ENCODE results near the gene NFATC3. TPM values are rescaled to one million over a fixed set of nuclear protein-coding genes. Genes with fewer than 3 reads are reported as not detected.

Gene NFATC3
- total RNA-seq, 2 donors from 2014 or later, result 22.5 to 29.3 TPM

DNA sequence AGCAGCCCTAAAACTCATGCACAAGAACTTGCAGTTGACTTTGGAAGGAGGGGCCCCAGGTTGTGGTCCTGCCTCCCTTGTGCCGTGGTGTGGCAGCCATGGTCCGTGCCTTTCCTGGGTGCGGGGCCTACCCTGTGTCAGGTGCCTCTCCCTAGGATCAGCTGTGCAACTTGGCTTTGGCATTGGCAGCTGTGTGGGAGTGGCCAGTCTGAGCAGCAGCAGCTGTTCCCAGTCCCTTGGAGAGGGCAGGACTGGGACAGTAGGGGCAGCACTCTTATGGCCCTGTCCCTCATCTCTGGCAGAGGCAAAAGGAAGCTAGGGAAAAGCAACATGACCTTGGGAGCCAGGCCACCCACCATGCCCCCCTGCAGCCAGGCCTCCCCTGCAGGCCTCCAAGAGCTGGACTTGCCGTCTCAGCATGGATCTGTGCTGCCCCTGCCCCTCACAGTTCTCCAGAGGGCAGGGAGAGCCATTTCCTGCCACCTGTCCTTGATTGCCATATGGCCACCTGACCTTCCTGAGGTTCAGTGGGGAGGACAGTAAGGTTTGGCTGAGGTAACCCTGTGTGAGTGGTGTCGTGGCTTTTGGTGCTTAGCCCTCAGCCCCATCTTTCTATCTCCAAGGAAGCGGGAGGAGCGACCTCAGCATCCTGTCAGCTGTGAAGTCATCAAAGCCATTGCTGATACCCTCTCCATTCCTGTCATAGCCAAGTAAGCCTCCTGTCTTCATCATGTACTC is 15.5 kb upstream of the NFATC3 start:
- no peak overlapping the region for H3K27ac ChIP-seq
- DNase-seq, result peak; percentile 54
- no peak overlapping the region for H3K4me3 ChIP-seq
- TF ChIP-seq, protein P1, sequence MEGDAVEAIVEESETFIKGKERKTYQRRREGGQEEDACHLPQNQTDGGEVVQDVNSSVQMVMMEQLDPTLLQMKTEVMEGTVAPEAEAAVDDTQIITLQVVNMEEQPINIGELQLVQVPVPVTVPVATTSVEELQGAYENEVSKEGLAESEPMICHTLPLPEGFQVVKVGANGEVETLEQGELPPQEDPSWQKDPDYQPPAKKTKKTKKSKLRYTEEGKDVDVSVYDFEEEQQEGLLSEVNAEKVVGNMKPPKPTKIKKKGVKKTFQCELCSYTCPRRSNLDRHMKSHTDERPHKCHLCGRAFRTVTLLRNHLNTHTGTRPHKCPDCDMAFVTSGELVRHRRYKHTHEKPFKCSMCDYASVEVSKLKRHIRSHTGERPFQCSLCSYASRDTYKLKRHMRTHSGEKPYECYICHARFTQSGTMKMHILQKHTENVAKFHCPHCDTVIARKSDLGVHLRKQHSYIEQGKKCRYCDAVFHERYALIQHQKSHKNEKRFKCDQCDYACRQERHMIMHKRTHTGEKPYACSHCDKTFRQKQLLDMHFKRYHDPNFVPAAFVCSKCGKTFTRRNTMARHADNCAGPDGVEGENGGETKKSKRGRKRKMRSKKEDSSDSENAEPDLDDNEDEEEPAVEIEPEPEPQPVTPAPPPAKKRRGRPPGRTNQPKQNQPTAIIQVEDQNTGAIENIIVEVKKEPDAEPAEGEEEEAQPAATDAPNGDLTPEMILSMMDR (IDR thresholded peaks at IDR 0.05), result no peak
- no peaks in the 10 kb centered on the region for H3K36me3 ChIP-seq
- no peak overlapping the region for H3K9ac ChIP-seq (ENCODE audit: low read depth in 2 of 2, low read length in 2 of 2)
- no peaks in the 10 kb centered on the region for H3K9me3 ChIP-seq
- no peaks in the 10 kb centered on the region for H3K27me3 ChIP-seq
- H3K4me1 ChIP-seq, result peaks cover 8% of the 10 kb centered on the region
- intact Hi-C loops (cut with DNase I), result no loop called here

DNA sequence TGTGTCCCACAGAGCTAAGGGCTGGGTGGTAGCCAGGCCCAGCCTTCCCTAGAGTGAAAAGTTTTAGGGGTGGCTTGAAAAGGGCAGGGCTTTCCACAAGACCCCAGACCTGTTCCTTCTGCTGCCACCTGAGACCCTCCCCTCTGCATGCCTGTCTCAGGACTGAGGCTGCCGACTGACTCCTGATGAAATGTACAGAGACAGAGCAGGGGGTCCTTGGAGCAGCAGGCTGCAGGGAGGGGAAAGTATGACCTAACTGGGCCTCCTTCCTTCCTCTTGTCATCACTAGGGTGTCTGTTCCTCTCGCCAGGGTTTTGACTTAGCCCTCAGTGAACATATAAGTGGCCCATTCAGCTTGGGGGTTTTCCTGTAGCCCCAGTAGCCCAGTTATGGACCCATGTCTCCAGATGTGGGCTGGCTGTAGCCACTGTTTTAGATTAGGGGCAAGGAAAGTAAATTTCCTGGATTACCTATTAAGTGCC is 14.9 kb upstream of the NFATC3 start:
- DNase-seq, result no peak
- H3K9me3 ChIP-seq, result no peaks in the 10 kb centered on the region
- no peaks in the 10 kb centered on the region for H3K27me3 ChIP-seq
- intact Hi-C loops (cut with DNase I), result no loop called here
- TF ChIP-seq, protein P1 (IDR thresholded peaks at IDR 0.05), result no peak
- H3K9ac ChIP-seq (ENCODE audit: low read depth in 2 of 2, low read length in 2 of 2), result no peak overlapping the region
- H3K4me3 ChIP-seq, result no peak overlapping the region
- no peaks in the 10 kb centered on the region for H3K36me3 ChIP-seq
- no peak overlapping the region for H3K27ac ChIP-seq
- peaks cover 8% of the 10 kb centered on the region for H3K4me1 ChIP-seq

DNA sequence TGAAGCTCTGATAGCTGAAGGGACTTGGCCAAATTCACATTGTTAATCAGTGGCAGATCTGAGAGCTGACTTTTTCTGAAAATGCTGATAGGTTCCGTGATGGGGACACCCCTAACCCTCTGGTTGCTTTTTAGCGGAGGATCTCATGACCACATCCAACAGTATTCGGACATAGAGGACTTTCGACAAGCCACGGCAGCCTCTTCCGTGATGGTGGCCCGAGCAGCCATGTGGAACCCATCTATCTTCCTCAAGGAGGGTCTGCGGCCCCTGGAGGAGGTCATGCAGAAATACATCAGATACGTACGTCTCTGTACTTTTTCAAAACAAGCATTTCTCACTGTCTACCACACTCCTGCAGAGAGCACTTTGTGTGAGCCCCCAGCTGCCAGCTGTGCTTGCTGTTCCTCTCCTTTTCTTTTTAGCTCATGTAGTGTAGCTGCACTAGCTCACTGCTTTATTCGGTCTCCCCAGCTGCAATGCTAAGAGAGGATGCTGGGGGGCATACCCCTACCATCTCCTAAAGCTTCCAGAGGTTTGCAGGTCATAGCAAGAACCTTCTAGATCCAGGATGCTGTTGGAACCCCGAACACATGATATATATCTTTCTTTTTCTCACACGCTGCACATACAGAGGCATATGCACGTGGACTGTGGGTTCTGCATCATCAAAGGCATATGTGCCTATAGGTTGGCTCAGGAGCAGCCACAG is 14.2 kb upstream of the NFATC3 start:
- Histone ChIP-seq H3K9ac (ENCODE audit: low read depth in 2 of 2, low read length in 2 of 2) (no peak overlapping the region), H3K36me3 (no peaks in the 10 kb centered on the region), H3K27ac (no peak overlapping the region), H3K9me3 (no peaks in the 10 kb centered on the region), H3K27me3 (no peaks in the 10 kb centered on the region), H3K4me3 (no peak overlapping the region), H3K4me1 (peaks cover 8% of the 10 kb centered on the region)
- DNase-seq, result no peak
- TF ChIP-seq, protein P1 (IDR thresholded peaks at IDR 0.05), result no peak
- intact Hi-C loops (cut with DNase I), result no loop called here

DNA sequence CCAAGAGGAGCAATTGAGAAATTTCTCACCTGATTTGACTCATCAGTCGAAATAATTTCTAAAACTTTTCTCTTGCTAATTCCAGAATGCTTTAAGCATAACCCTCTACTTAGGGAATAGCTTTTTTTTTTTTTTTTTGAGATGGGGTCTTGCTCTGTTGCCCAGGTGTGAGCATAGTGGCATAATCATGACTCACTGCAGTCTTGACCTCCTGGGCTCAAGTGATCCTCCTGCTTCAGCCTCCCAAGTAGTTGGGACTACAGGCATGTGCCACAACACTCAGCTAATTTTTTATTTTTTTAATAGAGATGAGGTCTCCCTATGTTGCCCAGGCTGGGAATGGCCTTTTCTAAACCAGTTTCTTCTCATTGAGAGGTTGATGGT is 13.7 kb upstream of the NFATC3 start:
- no peaks in the 10 kb centered on the region for H3K36me3 ChIP-seq
- no peak for DNase-seq
- H3K9ac ChIP-seq (ENCODE audit: low read depth in 2 of 2, low read length in 2 of 2), result no peak overlapping the region
- no peak overlapping the region for H3K4me3 ChIP-seq
- no peak overlapping the region for H3K27ac ChIP-seq
- no peaks in the 10 kb centered on the region for H3K9me3 ChIP-seq
- H3K27me3 ChIP-seq, result no peaks in the 10 kb centered on the region
- intact Hi-C loops (cut with DNase I), result no loop called here
- peaks cover 8% of the 10 kb centered on the region for H3K4me1 ChIP-seq
- TF ChIP-seq, protein P1 (IDR thresholded peaks at IDR 0.05), result no peak

DNA sequence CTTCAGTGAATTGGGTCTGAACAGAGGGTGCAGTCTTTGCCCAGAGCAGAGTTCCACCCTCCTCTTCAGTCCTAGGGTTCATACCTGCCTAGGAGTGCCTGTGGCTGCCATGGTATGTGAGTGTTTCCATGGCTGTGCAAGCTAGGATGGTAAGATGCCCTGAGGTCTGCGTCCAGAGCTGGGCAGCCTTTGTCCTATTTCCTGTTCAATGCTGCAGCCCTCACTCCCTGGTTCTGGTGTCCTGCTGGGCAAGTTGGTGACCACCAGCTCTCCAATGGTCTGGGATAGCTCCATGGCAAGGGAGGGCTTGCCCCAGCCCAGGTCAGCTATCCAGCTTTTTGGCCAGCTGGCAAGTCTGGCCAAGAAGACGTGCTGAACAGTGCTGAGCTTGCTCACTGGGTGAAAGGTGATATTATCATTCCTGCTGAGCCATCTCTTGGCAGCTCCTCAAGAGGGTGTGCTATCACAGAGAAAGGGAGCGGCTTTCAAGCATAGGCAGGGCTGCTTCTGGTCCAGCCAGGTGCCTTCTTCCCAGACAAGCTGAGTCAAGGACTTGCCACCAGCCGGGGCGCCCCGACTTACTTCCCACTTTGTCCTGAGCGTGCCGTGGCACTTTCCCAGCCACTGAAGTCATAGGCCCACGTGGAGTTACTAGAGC is 13.0 kb upstream of the NFATC3 start:
- Histone ChIP-seq H3K9ac (ENCODE audit: low read depth in 2 of 2, low read length in 2 of 2) (no peak overlapping the region), H3K36me3 (no peaks in the 10 kb centered on the region)

More for the DNA sequence above, 13.0 kb upstream of the NFATC3 start:
- no peak overlapping the region for H3K27ac ChIP-seq
- intact Hi-C loops (cut with DNase I), result no loop called here
- TF ChIP-seq, protein P1 (IDR thresholded peaks at IDR 0.05), result no peak
- DNase-seq, result peak; percentile 59
- no peak overlapping the region for H3K4me3 ChIP-seq
- no peaks in the 10 kb centered on the region for H3K27me3 ChIP-seq
- peaks cover 8% of the 10 kb centered on the region for H3K4me1 ChIP-seq
- no peaks in the 10 kb centered on the region for H3K9me3 ChIP-seq
